Measurements from ENCODE around the gene KCNH8. TPM values are rescaled to one million over a fixed set of nuclear protein-coding genes. Genes with fewer than 3 reads are reported as not detected.

Gene KCNH8
- total and polyA plus RNA-seq, 4 donors, result 0.02 to 0.08 (median 0.05) TPM; not detected in 1

DNA sequence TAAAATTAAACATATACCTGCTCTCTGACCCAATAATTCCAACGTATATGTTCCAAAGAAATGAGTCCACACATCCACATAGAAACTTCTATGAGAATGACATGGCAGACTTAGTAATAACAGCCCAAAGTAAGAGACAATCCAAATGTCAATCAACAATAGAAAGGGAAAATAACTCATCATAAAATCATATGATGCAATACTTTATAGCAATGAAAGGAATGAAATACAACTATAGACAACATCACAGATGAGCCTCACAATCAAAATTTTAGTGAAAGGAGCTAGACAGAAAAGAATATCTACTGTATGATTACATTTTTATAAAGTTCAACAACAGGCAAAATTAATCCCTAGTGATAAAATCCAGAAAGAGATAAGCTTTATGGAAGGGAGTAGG lies 23.6 kb upstream of the KCNH8 start:
- H3K4me1 ChIP-seq (ENCODE audit: control insufficient read depth in 4 of 4, insufficient read depth in 4 of 4, low read length in 3 of 4), result no peaks in the 10 kb centered on the region
- WGBS, result 79% methylated on average over 1 of the region's 1 CpG
- no peak for TF ChIP-seq TAF1 (conservative IDR thresholded peaks at IDR 0.05)
- no peak for TF ChIP-seq RXRA (IDR thresholded peaks at IDR 0.05)
- TF ChIP-seq JUND (IDR thresholded peaks at IDR 0.05), result no peak
- TF ChIP-seq SP1 (IDR thresholded peaks at IDR 0.05), result no peak
- TF ChIP-seq HNF4G (IDR thresholded peaks at IDR 0.05), result no peak
- TF ChIP-seq, protein P1, sequence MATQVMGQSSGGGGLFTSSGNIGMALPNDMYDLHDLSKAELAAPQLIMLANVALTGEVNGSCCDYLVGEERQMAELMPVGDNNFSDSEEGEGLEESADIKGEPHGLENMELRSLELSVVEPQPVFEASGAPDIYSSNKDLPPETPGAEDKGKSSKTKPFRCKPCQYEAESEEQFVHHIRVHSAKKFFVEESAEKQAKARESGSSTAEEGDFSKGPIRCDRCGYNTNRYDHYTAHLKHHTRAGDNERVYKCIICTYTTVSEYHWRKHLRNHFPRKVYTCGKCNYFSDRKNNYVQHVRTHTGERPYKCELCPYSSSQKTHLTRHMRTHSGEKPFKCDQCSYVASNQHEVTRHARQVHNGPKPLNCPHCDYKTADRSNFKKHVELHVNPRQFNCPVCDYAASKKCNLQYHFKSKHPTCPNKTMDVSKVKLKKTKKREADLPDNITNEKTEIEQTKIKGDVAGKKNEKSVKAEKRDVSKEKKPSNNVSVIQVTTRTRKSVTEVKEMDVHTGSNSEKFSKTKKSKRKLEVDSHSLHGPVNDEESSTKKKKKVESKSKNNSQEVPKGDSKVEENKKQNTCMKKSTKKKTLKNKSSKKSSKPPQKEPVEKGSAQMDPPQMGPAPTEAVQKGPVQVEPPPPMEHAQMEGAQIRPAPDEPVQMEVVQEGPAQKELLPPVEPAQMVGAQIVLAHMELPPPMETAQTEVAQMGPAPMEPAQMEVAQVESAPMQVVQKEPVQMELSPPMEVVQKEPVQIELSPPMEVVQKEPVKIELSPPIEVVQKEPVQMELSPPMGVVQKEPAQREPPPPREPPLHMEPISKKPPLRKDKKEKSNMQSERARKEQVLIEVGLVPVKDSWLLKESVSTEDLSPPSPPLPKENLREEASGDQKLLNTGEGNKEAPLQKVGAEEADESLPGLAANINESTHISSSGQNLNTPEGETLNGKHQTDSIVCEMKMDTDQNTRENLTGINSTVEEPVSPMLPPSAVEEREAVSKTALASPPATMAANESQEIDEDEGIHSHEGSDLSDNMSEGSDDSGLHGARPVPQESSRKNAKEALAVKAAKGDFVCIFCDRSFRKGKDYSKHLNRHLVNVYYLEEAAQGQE (IDR thresholded peaks at IDR 0.05), result no peak
- no peak for TF ChIP-seq GABPA (IDR thresholded peaks at IDR 0.05 in 1 of 2, conservative IDR thresholded peaks at IDR 0.05 in 1 of 2)

DNA sequence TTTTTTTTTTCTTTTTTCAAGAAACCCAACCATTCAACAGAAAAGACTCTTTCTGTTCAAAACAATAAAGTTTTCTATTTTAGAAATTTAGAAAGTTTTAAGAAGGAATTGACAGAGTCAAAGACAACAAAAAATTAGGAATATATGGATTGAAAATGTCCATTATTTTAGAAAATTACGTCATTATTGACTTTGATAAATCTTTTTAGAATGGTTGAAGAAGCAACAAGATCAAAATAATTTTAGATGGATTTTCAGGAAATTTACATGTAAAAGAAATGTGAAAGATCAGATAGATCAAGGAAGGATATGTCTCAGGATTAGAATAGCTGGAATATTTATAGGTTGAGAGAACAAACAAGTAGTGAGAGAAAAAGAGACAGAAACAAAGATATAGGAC lies 8.4 kb upstream of the KCNH8 start:
- Histone ChIP-seq H3K36me3 (ENCODE audit: control insufficient read depth in 4 of 4, insufficient read depth in 3 of 4, low read depth in 1 of 4, low read length in 3 of 4) (no peaks in the 10 kb centered on the region), H3K27ac (ENCODE audit: low read depth in 1 of 2, low read length in 2 of 2) (no peak overlapping the region), H3K27me3 (ENCODE audit: control insufficient read depth in 4 of 4, insufficient read depth in 4 of 4, low read length in 3 of 4) (no peaks in the 10 kb centered on the region), H3K4me3 (ENCODE audit: low read depth in 1 of 3, low read length in 3 of 3) (no peak overlapping the region), H3K4me1 (ENCODE audit: control insufficient read depth in 4 of 4, insufficient read depth in 4 of 4, low read length in 3 of 4) (no peaks in the 10 kb centered on the region), H3K9me3 (ENCODE audit: control insufficient read depth in 4 of 4, low read length in 3 of 4) (peaks cover 0 to 2% (median 1%) of the 10 kb centered on the region in 4 donors), H3K9ac (ENCODE audit: low read depth in 1 of 2, low read length in 2 of 2) (no peak overlapping the region)
- DNase-seq (ENCODE audit: low spot score), result no peak
- WGBS, result 50% methylated on average over 1 of the region's 1 CpG
- TF ChIP-seq, protein P2, sequence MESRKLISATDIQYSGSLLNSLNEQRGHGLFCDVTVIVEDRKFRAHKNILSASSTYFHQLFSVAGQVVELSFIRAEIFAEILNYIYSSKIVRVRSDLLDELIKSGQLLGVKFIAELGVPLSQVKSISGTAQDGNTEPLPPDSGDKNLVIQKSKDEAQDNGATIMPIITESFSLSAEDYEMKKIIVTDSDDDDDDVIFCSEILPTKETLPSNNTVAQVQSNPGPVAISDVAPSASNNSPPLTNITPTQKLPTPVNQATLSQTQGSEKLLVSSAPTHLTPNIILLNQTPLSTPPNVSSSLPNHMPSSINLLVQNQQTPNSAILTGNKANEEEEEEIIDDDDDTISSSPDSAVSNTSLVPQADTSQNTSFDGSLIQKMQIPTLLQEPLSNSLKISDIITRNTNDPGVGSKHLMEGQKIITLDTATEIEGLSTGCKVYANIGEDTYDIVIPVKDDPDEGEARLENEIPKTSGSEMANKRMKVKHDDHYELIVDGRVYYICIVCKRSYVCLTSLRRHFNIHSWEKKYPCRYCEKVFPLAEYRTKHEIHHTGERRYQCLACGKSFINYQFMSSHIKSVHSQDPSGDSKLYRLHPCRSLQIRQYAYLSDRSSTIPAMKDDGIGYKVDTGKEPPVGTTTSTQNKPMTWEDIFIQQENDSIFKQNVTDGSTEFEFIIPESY (IDR thresholded peaks at IDR 0.05), result no peak
- TF ChIP-seq, protein P3, sequence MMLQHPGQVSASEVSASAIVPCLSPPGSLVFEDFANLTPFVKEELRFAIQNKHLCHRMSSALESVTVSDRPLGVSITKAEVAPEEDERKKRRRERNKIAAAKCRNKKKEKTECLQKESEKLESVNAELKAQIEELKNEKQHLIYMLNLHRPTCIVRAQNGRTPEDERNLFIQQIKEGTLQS (IDR thresholded peaks at IDR 0.05), result no peak
- no peak for TF ChIP-seq HNF4A (conservative IDR thresholded peaks at IDR 0.05)
- no peak for TF ChIP-seq NR2F2 (IDR thresholded peaks at IDR 0.05)
- no peak for TF ChIP-seq GABPA (IDR thresholded peaks at IDR 0.05 in 1 of 2, conservative IDR thresholded peaks at IDR 0.05 in 1 of 2)
- TF ChIP-seq TAF1 (conservative IDR thresholded peaks at IDR 0.05), result no peak
- TF ChIP-seq, protein P4, sequence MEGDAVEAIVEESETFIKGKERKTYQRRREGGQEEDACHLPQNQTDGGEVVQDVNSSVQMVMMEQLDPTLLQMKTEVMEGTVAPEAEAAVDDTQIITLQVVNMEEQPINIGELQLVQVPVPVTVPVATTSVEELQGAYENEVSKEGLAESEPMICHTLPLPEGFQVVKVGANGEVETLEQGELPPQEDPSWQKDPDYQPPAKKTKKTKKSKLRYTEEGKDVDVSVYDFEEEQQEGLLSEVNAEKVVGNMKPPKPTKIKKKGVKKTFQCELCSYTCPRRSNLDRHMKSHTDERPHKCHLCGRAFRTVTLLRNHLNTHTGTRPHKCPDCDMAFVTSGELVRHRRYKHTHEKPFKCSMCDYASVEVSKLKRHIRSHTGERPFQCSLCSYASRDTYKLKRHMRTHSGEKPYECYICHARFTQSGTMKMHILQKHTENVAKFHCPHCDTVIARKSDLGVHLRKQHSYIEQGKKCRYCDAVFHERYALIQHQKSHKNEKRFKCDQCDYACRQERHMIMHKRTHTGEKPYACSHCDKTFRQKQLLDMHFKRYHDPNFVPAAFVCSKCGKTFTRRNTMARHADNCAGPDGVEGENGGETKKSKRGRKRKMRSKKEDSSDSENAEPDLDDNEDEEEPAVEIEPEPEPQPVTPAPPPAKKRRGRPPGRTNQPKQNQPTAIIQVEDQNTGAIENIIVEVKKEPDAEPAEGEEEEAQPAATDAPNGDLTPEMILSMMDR (IDR thresholded peaks at IDR 0.05; ENCODE audit: low read depth, low read length, missing input control), result no peak
- no peak for TF ChIP-seq RXRA (IDR thresholded peaks at IDR 0.05)
- no peak for TF ChIP-seq YY1 (IDR thresholded peaks at IDR 0.05)
- TF ChIP-seq, protein P1 (IDR thresholded peaks at IDR 0.05), result no peak
- TF ChIP-seq SP1 (IDR thresholded peaks at IDR 0.05), result no peak
- TF ChIP-seq JUND (IDR thresholded peaks at IDR 0.05), result no peak

More for the DNA sequence above, 23.6 kb upstream of the KCNH8 start:
- Histone ChIP-seq H3K27me3 (ENCODE audit: control insufficient read depth in 4 of 4, insufficient read depth in 4 of 4, low read length in 3 of 4) (peaks cover 0 to 3% (median 0%) of the 10 kb centered on the region in 4 donors), H3K9me3 (ENCODE audit: control insufficient read depth in 4 of 4, low read length in 3 of 4) (no peaks in the 10 kb centered on the region), H3K27ac (ENCODE audit: low read depth in 1 of 2, low read length in 2 of 2) (no peak overlapping the region), H3K36me3 (ENCODE audit: control insufficient read depth in 4 of 4, insufficient read depth in 3 of 4, low read depth in 1 of 4, low read length in 3 of 4) (no peaks in the 10 kb centered on the region), H3K4me3 (ENCODE audit: low read depth in 1 of 3, low read length in 3 of 3) (no peak overlapping the region), H3K9ac (ENCODE audit: low read depth in 1 of 2, low read length in 2 of 2) (no peak overlapping the region)
- DNase-seq (ENCODE audit: low spot score), result no peak
